Suprapubic skin (tissue), 4 donors: ENCODE results near the gene EIPR1. TPM values are rescaled to one million over a fixed set of nuclear protein-coding genes. Genes with fewer than 3 reads are reported as not detected.

ENCODE experiments used
- DNase-seq, 2 donors: peaks; one replicate each; pipeline ENCODE4 v3.0.0-alpha.2; 2019; ENCODE audit warnings: low spot score in 2 of 2
- H3K27ac ChIP-seq: fragments of 200-600 bp; sonication (generic); one replicate; pipeline ENCODE4 v1.5.1; 2019
- H3K27me3 ChIP-seq: fragments of 200-600 bp; sonication (generic); one replicate; pipeline ENCODE4 v1.5.1; 2019
- H3K36me3 ChIP-seq: fragments of 200-600 bp; sonication (generic); one replicate; pipeline ENCODE4 v1.5.1; 2019
- H3K4me1 ChIP-seq: fragments of 200-600 bp; sonication (generic); one replicate; pipeline ENCODE4 v1.5.1; 2019
- H3K4me3 ChIP-seq: fragments of 200-600 bp; sonication (generic); one replicate; pipeline ENCODE4 v1.5.1; 2019; ENCODE audit warnings: mild to moderate bottlenecking
- H3K9me3 ChIP-seq: fragments of 200-600 bp; sonication (generic); one replicate; pipeline ENCODE4 v1.5.1; 2019
- CTCF ChIP-seq, 2 donors: fragments of 200-600 bp in 1 of 2; fragments of 450-650 bp in 1 of 2; sonication (generic) in 1 of 2; IDR thresholded peaks; one replicate each; pipeline ENCODE4 v1.5.1; 2016 to 2019; ENCODE audit warnings: antibody characterized with exemption in 2 of 2, mild to moderate bottlenecking in 1 of 2, moderate library complexity in 1 of 2
- EP300 ChIP-seq: sonication (generic); formaldehyde crosslinking; IDR thresholded peaks from one replicate; pipeline ENCODE4 v1.6.1; 2017; ENCODE audit warnings: antibody characterized with exemption
- POLR2A ChIP-seq, 2 donors: fragments of 450-650 bp; IDR thresholded peaks; one replicate each; pipeline ENCODE4 v1.6.1; 2017; ENCODE audit warnings: antibody characterized with exemption in 2 of 2, mild to moderate bottlenecking in 2 of 2, moderate library complexity in 2 of 2
- POLR2AphosphoS5 ChIP-seq, 3 donors: sonication (generic); formaldehyde crosslinking; IDR thresholded peaks; one replicate each; pipeline ENCODE4 v1.6.1; 2017; ENCODE audit warnings: antibody characterized with exemption in 3 of 3
- WGBS: methylation state at CpG from one replicate; pipeline ENCODE4 v1.1.5; 2018; 5-methylcytosine and 5-hydroxymethylcytosine counted together
- total RNA-seq, 4 donors: library from RNA; depleted of rRNA; stranded (reverse); fragments of >200 nt; gene quantifications; one replicate each; pipeline ENCODE4 v1.1.0, GENCODE V29; 2016

The EIPR1 gene
- total RNA-seq, 4 donors from 2014 or later, result 29.0 to 37.5 (median 30.7) TPM

GRCh38 chr2:3187467-3187866, 190.2 kb downstream of the EIPR1 start:
- WGBS, result 75% methylated on average over 6 of the region's 12 CpGs
- Histone ChIP-seq H3K27me3 (no peaks in the 10 kb centered on the region), H3K4me3 (no peak overlapping the region), H3K4me1 (no peaks in the 10 kb centered on the region), H3K9me3 (no peaks in the 10 kb centered on the region), H3K36me3 (peaks cover 50% of the 10 kb centered on the region), H3K27ac (no peak overlapping the region)
- no peak for DNase-seq
- TF ChIP-seq POLR2A (IDR thresholded peaks at IDR 0.05), result no peak
- TF ChIP-seq EP300, result no peak
- no peak for TF ChIP-seq POLR2AphosphoS5 (IDR thresholded peaks at IDR 0.05)
- TF ChIP-seq CTCF (IDR thresholded peaks at IDR 0.05), result no peak

- Histone ChIP-seq H3K4me1 (no peaks in the 10 kb centered on the region), H3K9me3 (no peaks in the 10 kb centered on the region), H3K4me3 (no peak overlapping the region), H3K36me3 (peaks cover 43% of the 10 kb centered on the region), H3K27me3 (no peaks in the 10 kb centered on the region), H3K27ac (no peak overlapping the region)
- 96% methylated on average over 8 of the region's 8 CpGs for WGBS
- no peak for DNase-seq
- TF ChIP-seq POLR2A (IDR thresholded peaks at IDR 0.05) (no peak), POLR2AphosphoS5 (IDR thresholded peaks at IDR 0.05) (no peak), CTCF (IDR thresholded peaks at IDR 0.05) (no peak), EP300 (no peak)
Observed at GRCh38 chr2:3186766-3187165, 190.9 kb downstream of the EIPR1 start.

GRCh38 chr2:3185910-3186309, 191.7 kb downstream of the EIPR1 start:
- Histone ChIP-seq H3K4me3 (no peak overlapping the region), H3K4me1 (no peaks in the 10 kb centered on the region), H3K9me3 (no peaks in the 10 kb centered on the region), H3K36me3 (peaks cover 36% of the 10 kb centered on the region), H3K27me3 (no peaks in the 10 kb centered on the region), H3K27ac (no peak overlapping the region)
- no peak for TF ChIP-seq POLR2AphosphoS5 (IDR thresholded peaks at IDR 0.05)
- TF ChIP-seq CTCF (IDR thresholded peaks at IDR 0.05), result no peak
- no peak for TF ChIP-seq EP300
- TF ChIP-seq POLR2A (IDR thresholded peaks at IDR 0.05), result no peak
- WGBS, result 88% methylated on average over 10 of the region's 10 CpGs
- no peak for DNase-seq

DNA sequence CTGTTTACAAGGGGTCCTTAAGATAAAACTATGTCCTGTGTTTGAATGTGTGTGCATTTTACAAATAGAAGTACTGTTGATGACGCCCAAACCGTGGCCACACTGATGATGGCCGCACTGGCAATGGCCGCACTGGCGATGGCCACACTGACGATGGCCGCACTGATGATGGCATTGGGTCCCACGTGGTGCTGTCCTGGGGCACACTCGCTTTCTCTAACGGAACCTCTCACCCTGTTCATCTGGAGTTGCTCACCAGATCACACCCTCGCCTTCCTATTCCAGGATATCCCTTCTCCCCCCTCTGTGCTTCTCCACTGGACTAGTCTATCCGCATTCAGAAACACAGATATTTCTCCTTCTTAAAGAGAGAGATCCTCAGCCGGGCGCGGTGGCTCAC, 192.4 kb downstream of the EIPR1 start:
- no peaks in the 10 kb centered on the region for H3K4me1 ChIP-seq
- no peak for DNase-seq
- over 99% methylated on average over 9 of the region's 15 CpGs for WGBS
- H3K4me3 ChIP-seq, result no peak overlapping the region
- H3K9me3 ChIP-seq, result no peaks in the 10 kb centered on the region
- H3K36me3 ChIP-seq, result peaks cover 31% of the 10 kb centered on the region
- no peak overlapping the region for H3K27ac ChIP-seq
- no peaks in the 10 kb centered on the region for H3K27me3 ChIP-seq
- TF ChIP-seq POLR2AphosphoS5 (IDR thresholded peaks at IDR 0.05) (no peak), EP300 (no peak), POLR2A (IDR thresholded peaks at IDR 0.05) (no peak), CTCF (IDR thresholded peaks at IDR 0.05) (no peak)

- DNase-seq, result no peak
- no peaks in the 10 kb centered on the region for H3K9me3 ChIP-seq
- H3K4me3 ChIP-seq, result no peak overlapping the region
- H3K36me3 ChIP-seq, result peaks cover 21% of the 10 kb centered on the region
- 96% methylated on average over 11 of the region's 11 CpGs for WGBS
- no peak overlapping the region for H3K27ac ChIP-seq
- TF ChIP-seq CTCF (IDR thresholded peaks at IDR 0.05), result no peak
- TF ChIP-seq POLR2AphosphoS5 (IDR thresholded peaks at IDR 0.05), result no peak
- no peak for TF ChIP-seq EP300
- TF ChIP-seq POLR2A (IDR thresholded peaks at IDR 0.05), result no peak
- no peaks in the 10 kb centered on the region for H3K27me3 ChIP-seq
- no peaks in the 10 kb centered on the region for H3K4me1 ChIP-seq
Observed at GRCh38 chr2:3184167-3184566, 193.5 kb downstream of the EIPR1 start.
